Ishikawa (cell line): ENCODE measurements around the gene S100A12.

Source experiments
- EP300 ChIP-seq: IDR thresholded peaks from 2 replicates; pipeline ENCODE4 v1.6.1; 2012; ENCODE audit warnings: borderline replicate concordance
- TEAD4 ChIP-seq: IDR thresholded peaks from 2 replicates; pipeline ENCODE4 v1.6.1; 2012

DNA sequence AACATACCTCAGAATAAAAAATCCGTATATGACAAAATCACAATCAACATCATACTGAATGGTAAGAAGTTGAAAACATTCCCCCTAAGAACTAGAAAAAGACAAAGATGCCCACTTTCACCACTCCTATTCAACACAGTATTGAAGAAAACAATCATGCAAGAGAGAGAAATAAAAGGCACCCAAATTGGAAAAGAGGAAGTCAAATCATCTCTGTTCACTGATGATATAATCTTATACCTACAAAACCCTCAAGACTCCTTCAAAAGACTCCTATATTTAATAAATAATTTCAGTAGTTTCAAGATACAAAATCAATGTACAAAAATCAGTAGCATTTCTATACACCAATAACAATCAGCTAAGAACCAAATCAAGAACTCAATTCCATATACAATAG, 41.5 kb downstream of the S100A12 start:
- TF ChIP-seq TEAD4: no peak
- no peak for TF ChIP-seq EP300
